ENCODE results near the gene TSPAN5.
A peak's percentile ranks its signal among the peaks of the same experiment; 100 is the strongest.

TSPAN5 gene

DNA sequence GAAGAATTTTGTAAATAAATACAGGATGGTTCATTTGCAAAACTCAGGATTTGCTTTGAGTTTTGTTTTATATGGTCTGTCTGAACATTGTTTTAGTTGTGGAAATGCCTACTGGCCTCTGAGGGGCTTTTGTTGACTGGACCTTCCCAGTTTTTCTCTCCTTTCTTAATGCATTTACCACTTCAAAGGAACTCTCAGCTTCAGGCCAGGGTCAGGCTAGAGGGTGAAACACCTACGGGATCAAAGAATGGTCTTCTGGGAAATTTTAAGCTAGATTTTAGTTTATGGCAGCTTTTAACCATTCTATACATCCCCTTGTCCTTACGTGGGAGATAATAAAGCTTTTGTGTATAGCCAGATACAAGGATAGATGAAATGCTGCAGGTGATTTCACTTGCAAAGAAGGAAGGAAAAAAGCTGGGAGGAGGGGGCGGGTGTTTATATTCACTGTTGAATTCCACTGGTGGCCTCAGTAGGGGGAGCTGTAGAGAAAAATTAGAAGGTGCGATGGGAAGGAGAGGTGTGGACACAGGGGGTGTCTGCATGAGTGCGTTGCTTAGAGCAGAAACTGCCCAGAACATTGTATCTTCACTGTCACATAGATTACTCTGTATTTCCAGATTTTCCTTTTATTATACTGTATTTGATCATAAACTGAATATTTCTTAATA, 151.8 kb downstream of the TSPAN5 start:
- Histone ChIP-seq H3K9me2 (replicated peaks; ENCODE audit: low read depth, low read length) (no peaks in the 10 kb centered on the region), H3K4me3 (ENCODE audit: low read length, poor library complexity, severe bottlenecking) (no peak overlapping the region), H3K4me1 (ENCODE audit: insufficient read depth, low read length, poor library complexity, severe bottlenecking) (peaks cover 24% of the 10 kb centered on the region), H3F3A (ENCODE audit: low read depth) (no peaks in the 10 kb centered on the region), H3K9me3 (ENCODE audit: insufficient read depth, low read depth, low read length) (no peaks in the 10 kb centered on the region), H4K20me1 (ENCODE audit: insufficient read depth, low read length, poor library complexity, severe bottlenecking) (no peaks in the 10 kb centered on the region), H3K9ac (ENCODE audit: low read depth, low read length, poor library complexity, severe bottlenecking) (no peak overlapping the region), H2AFZ (ENCODE audit: low read length) (no peak overlapping the region), H3K79me2 (ENCODE audit: insufficient read depth, low read length) (peaks cover 4% of the 10 kb centered on the region), H3K4me2 (ENCODE audit: low read depth, low read length, poor library complexity, severe bottlenecking) (no peak overlapping the region), H3K27me3 (ENCODE audit: insufficient read depth, low read length, poor library complexity, severe bottlenecking) (no peaks in the 10 kb centered on the region), H3K36me3 (ENCODE audit: insufficient read depth, low read length) (no peaks in the 10 kb centered on the region; the same call in 1 of the 2 replicates)
- TF ChIP-seq EZH2phosphoT487 (IDR thresholded peaks at IDR 0.05; ENCODE audit: borderline replicate concordance) = no peak
- TF ChIP-seq, protein P1, sequence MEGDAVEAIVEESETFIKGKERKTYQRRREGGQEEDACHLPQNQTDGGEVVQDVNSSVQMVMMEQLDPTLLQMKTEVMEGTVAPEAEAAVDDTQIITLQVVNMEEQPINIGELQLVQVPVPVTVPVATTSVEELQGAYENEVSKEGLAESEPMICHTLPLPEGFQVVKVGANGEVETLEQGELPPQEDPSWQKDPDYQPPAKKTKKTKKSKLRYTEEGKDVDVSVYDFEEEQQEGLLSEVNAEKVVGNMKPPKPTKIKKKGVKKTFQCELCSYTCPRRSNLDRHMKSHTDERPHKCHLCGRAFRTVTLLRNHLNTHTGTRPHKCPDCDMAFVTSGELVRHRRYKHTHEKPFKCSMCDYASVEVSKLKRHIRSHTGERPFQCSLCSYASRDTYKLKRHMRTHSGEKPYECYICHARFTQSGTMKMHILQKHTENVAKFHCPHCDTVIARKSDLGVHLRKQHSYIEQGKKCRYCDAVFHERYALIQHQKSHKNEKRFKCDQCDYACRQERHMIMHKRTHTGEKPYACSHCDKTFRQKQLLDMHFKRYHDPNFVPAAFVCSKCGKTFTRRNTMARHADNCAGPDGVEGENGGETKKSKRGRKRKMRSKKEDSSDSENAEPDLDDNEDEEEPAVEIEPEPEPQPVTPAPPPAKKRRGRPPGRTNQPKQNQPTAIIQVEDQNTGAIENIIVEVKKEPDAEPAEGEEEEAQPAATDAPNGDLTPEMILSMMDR (conservative IDR thresholded peaks at IDR 0.05; ENCODE audit: low read length) = peak; percentile 73

DNA sequence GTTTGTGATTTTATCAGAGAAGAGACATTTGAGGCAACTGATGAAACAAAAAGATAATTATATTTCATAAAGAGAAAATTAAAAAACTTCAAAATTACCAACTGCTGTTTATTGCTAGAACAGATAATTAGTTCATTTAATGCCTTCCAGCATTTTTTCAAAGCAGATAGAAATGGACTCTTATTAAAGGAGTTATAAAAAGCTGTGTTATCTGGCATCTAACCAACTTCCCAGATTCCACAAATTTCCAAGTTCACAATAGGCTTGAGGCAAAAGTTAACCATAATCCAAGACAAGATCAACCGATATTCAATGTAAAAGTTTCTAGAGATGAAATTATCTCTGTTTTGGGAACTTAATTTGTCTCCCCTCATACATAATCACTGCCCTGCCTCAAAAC, 152.4 kb downstream of the TSPAN5 start:
- H3K4me1 ChIP-seq (ENCODE audit: insufficient read depth, low read length, poor library complexity, severe bottlenecking) = peaks cover 19% of the 10 kb centered on the region
- H4K20me1 ChIP-seq (ENCODE audit: insufficient read depth, low read length, poor library complexity, severe bottlenecking) = no peaks in the 10 kb centered on the region
- no peaks in the 10 kb centered on the region for H3K9me2 ChIP-seq (replicated peaks; ENCODE audit: low read depth, low read length)
- H3K36me3 ChIP-seq (ENCODE audit: insufficient read depth, low read length) = no peaks in the 10 kb centered on the region; the same call in 1 of the 2 replicates
- TF ChIP-seq, protein P1 (conservative IDR thresholded peaks at IDR 0.05; ENCODE audit: low read length) = no peak
- TF ChIP-seq EZH2phosphoT487 (IDR thresholded peaks at IDR 0.05; ENCODE audit: borderline replicate concordance) = no peak
- H3K9ac ChIP-seq (ENCODE audit: low read depth, low read length, poor library complexity, severe bottlenecking) = no peak overlapping the region
- no peaks in the 10 kb centered on the region for H3K27me3 ChIP-seq (ENCODE audit: insufficient read depth, low read length, poor library complexity, severe bottlenecking)
- peaks cover 4% of the 10 kb centered on the region for H3K79me2 ChIP-seq (ENCODE audit: insufficient read depth, low read length)
- H3K9me3 ChIP-seq (ENCODE audit: insufficient read depth, low read depth, low read length) = no peaks in the 10 kb centered on the region
- H2AFZ ChIP-seq (ENCODE audit: low read length) = no peak overlapping the region
- no peak overlapping the region for H3K4me3 ChIP-seq (ENCODE audit: low read length, poor library complexity, severe bottlenecking)
- H3F3A ChIP-seq (ENCODE audit: low read depth) = no peaks in the 10 kb centered on the region
- no peak overlapping the region for H3K4me2 ChIP-seq (ENCODE audit: low read depth, low read length, poor library complexity, severe bottlenecking)

DNA sequence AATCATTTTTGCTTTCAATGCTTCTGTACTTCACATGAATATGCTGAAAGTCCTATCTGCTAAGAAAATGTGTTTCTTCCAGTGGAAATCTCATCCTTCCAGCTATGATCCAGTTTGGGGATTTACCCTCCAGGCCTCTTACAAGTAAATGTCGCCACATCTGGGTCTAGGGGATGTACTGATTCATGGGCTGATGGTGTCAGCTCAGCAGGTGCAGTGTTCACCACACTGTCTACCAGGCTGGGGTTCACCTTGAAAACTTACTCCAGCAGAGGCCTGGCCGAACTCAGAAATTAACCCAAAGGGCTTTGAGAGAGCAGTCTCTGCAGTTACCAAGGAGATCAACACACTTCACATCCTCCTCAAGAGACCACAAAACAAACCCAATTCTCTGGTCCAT, 154.3 kb downstream of the TSPAN5 start:
- Histone ChIP-seq H3K9me2 (replicated peaks; ENCODE audit: low read depth, low read length) (no peaks in the 10 kb centered on the region), H3K9me3 (ENCODE audit: insufficient read depth, low read depth, low read length) (no peaks in the 10 kb centered on the region), H3K36me3 (ENCODE audit: insufficient read depth, low read length) (no peaks in the 10 kb centered on the region; the same call in 1 of the 2 replicates), H3K4me1 (ENCODE audit: insufficient read depth, low read length, poor library complexity, severe bottlenecking) (no peaks in the 10 kb centered on the region), H4K20me1 (ENCODE audit: insufficient read depth, low read length, poor library complexity, severe bottlenecking) (no peaks in the 10 kb centered on the region), H3K27me3 (ENCODE audit: insufficient read depth, low read length, poor library complexity, severe bottlenecking) (no peaks in the 10 kb centered on the region), H2AFZ (ENCODE audit: low read length) (no peak overlapping the region), H3K9ac (ENCODE audit: low read depth, low read length, poor library complexity, severe bottlenecking) (no peak overlapping the region), H3K79me2 (ENCODE audit: insufficient read depth, low read length) (peaks cover 1% of the 10 kb centered on the region; the same call in 1 of the 2 replicates), H3K4me3 (ENCODE audit: low read length, poor library complexity, severe bottlenecking) (no peak overlapping the region), H3K4me2 (ENCODE audit: low read depth, low read length, poor library complexity, severe bottlenecking) (no peak overlapping the region), H3F3A (ENCODE audit: low read depth) (no peaks in the 10 kb centered on the region)
- TF ChIP-seq, protein P1 (conservative IDR thresholded peaks at IDR 0.05; ENCODE audit: low read length) = no peak
- no peak for TF ChIP-seq EZH2phosphoT487 (IDR thresholded peaks at IDR 0.05; ENCODE audit: borderline replicate concordance)
